HG03521 (cell line): ENCODE data around the gene NTS.

Source experiments
- ATAC-seq: cut with Tn5 transposase; IDR thresholded peaks from one replicate; pipeline ENCODE4 v1.9.1; 2021; ENCODE audit warnings: mild to moderate bottlenecking, moderate library complexity; ENCODE audit not compliant: unreplicated experiment

Gene NTS

GRCh38 chr12:85874031-85874461 lies at the start of gene NTS:
TSS of gene NTS (plus strand) at chr12:85874295. CDS start at chr12:85874404, 109 bp downstream.
- peak; percentile 82 for ATAC-seq

- no peak for ATAC-seq
Observed at GRCh38 chr12:85825746-85826145, 48.3 kb upstream of the NTS start.

- ATAC-seq, result no peak
Observed at GRCh38 chr12:85828576-85828975, 45.5 kb upstream of the NTS start.

- ATAC-seq, result no peak
Observed at GRCh38 chr12:85829391-85829790, 44.7 kb upstream of the NTS start.

GRCh38 chr12:85831327-85831990 lies 42.6 kb upstream of the NTS start:
- ATAC-seq, result no peak

- ATAC-seq, result no peak
Observed at GRCh38 chr12:85833579-85833978, 40.5 kb upstream of the NTS start.

- no peak for ATAC-seq
Observed at GRCh38 chr12:85834378-85834777, 39.7 kb upstream of the NTS start.

GRCh38 chr12:85835426-85836196 lies 38.5 kb upstream of the NTS start:
- ATAC-seq, result no peak

- no peak for ATAC-seq
Observed at GRCh38 chr12:85836197-85837090, 37.7 kb upstream of the NTS start, which contains the start of gene RASSF9. TSS of gene RASSF9 (minus strand) at chr12:85836409. CDS start at chr12:85836201, 208 bp downstream.

- ATAC-seq, result no peak
Observed at GRCh38 chr12:85843606-85844310, 30.3 kb upstream of the NTS start.

GRCh38 chr12:85849344-85849743 lies 24.8 kb upstream of the NTS start:
- ATAC-seq, result no peak

GRCh38 chr12:85855305-85855704 lies 18.8 kb upstream of the NTS start:
- ATAC-seq, result no peak

GRCh38 chr12:85856966-85857365 lies 17.1 kb upstream of the NTS start:
- ATAC-seq, result no peak

GRCh38 chr12:85865890-85866289 lies 8.2 kb upstream of the NTS start:
- ATAC-seq, result no peak

- ATAC-seq, result peak; percentile 85
Observed at GRCh38 chr12:85866986-85867776, 6.9 kb upstream of the NTS start.

- peak; percentile 73 for ATAC-seq
Observed at GRCh38 chr12:85872497-85873091, 1.5 kb upstream of the NTS start.

GRCh38 chr12:85877459-85877858 lies 3.4 kb downstream of the NTS start:
- ATAC-seq, result no peak

GRCh38 chr12:85883763-85884162 lies 9.7 kb downstream of the NTS start:
- ATAC-seq, result no peak

- no peak for ATAC-seq
Observed at GRCh38 chr12:85894653-85895052, 20.6 kb downstream of the NTS start.
